Lower leg skin (tissue), 3 donors: ENCODE data around the gene CYTH2.

ENCODE experiments used
- CTCF ChIP-seq, 3 donors: fragments of 450-650 bp; IDR thresholded peaks; one replicate each; pipeline ENCODE4 v1.5.1; 2016; ENCODE audit warnings: antibody characterized with exemption in 3 of 3, mild to moderate bottlenecking in 3 of 3, moderate library complexity in 2 of 3
- POLR2A ChIP-seq, 2 donors: fragments of 450-650 bp; IDR thresholded peaks; one replicate each; pipeline ENCODE4 v1.6.1; 2016 to 2017; ENCODE audit warnings: antibody characterized with exemption in 2 of 2, mild to moderate bottlenecking in 1 of 2, moderate library complexity in 1 of 2

DNA sequence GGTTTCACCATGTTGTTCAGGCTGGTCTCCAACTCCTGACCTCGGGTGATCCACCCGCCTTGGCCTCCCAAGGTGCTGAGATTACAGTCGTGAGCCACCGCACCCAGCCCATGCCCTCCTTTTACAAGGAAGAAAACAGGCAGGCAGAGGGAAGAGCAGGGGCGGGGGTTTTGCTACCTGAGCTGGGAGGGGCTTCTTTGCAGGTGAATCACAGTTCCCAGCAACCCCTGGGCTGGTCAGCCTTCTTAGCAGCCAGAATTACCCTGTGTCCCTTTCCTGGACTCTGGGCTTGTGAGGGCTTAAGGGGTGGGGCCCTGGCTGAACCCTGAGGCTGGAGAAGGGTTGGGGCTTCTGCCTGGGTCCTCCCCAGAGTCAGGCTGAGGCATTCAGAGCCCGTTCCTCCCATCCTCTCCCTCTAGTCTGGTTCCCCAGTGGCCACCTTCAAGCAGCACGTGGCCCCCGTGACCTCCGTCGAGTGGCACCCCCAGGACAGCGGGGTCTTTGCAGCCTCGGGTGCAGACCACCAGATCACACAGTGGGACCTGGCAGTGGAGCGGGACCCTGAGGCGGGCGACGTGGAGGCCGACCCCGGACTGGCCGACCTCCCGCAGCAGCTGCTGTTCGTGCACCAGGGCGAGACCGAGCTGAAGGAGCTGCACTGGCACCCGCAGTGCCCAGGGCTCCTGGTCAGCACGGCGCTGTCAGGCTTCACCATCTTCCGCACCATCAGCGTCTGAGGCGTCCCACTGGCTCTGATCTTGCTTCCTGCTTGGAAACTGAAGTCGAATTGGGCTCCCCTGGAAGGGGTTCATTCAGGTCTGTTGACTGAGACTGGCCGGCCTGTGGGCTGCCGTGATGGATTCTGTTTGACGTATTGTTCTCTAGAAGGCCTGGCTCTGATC is 16.6 kb upstream of the CYTH2 start:
- TF ChIP-seq POLR2A (IDR thresholded peaks at IDR 0.05) = no peak
- no peak for TF ChIP-seq CTCF (IDR thresholded peaks at IDR 0.05)
